Motor neuron (in vitro differentiated cells): ENCODE measurements around the gene FRK. TPM values are rescaled to one million over a fixed set of nuclear protein-coding genes. Genes with fewer than 3 reads are reported as not detected.
"Not testable (repeated sequence)": the region's sequence is repeated elsewhere in the genome, so short reads cannot be mapped to it uniquely, and the experiment has no call there.

Source experiments
- ATAC-seq, 8 experiments: fragments of 200-7000 bp; cut with Tn5 transposase; replicated peaks in 6 of 8; 2 replicates each; pipeline ENCODE4 v1.8.0; 2021; ENCODE audit warnings: mild to moderate bottlenecking in 8 of 8, moderate library complexity in 8 of 8
- H3K27ac ChIP-seq, 2 donors: fragments of 250-450 bp; sonication (Bioruptor Pico); 2 replicates each; pipeline ENCODE4 v1.9.0; 2021; ENCODE audit warnings: antibody characterized with exemption in 2 of 2, mild to moderate bottlenecking in 2 of 2, moderate library complexity in 1 of 2
- H3K4me1 ChIP-seq, 2 donors: fragments of 250-450 bp; sonication (Bioruptor Pico); replicated peaks in 1 of 2; 2 replicates each; pipeline ENCODE4 v1.6.1; 2021; ENCODE audit warnings: antibody characterized with exemption in 2 of 2, mild to moderate bottlenecking in 2 of 2, moderate library complexity in 1 of 2
- H3K4me3 ChIP-seq, 5 donors: fragments of 250-450 bp; sonication (Bioruptor Pico); 2 replicates each; pipeline ENCODE4 v1.9.0; 2021; ENCODE audit warnings: antibody characterized with exemption in 5 of 5, mild to moderate bottlenecking in 5 of 5, moderate library complexity in 4 of 5
- WGBS, 10 experiments: fragments of 450-650 bp; shearing (Covaris generic); methylation state at CpG; one replicate each; pipeline ENCODE4 v1.0.0; 2022; 5-methylcytosine and 5-hydroxymethylcytosine counted together
- in situ Hi-C, 9 experiments: fragments of 400-800 bp; cut with MboI; loops; one replicate each; pipeline ENCODE4 v1.15.0; 2021; ENCODE audit warnings: low sequenced_read_pairs in 9 of 9, low pct_unique_long_range_greater_than_20kb in 2 of 9; ENCODE audit not compliant: unreplicated experiment in 9 of 9
- total RNA-seq, 8 experiments: library from RNA; unstranded; fragments of 300-600 nt; gene quantifications; 2 replicates each; pipeline versions ENCODE4 v1.2.3 to v1.2.4, GENCODE V29; 2022

The FRK gene
- total RNA-seq, 8 experiments from 2014 or later, result 0.05 to 4.1 (median 0.24) TPM

DNA sequence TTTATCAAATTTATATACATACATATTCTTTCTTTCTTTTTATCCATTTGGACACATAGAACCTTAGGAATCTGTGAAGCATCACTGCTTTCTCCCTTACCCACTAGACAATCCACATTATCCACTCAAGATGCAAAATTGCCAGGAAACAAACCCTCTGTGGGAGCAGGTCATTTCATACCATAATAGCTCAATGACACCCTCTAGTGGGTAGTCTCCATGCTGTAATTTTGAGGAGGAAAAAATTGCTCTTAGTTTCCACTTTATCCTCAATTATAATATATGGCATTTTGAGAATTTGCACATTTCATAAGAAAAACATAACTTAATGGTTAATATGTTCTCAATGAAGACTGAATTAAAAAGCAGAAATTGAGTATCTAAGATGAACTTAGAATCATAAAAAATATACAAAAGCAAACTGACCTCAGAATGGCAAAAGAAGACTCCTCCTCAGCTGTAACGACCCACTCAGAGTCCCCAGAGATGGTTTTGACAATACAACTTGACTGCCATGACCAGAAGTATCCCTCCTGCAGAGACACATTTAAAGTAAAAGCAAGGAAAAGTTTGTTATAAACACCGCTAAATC, 164.1 kb downstream of the FRK start:
- peak; percentile 38 to 72 (median 62) for ATAC-seq
- WGBS, 10 experiments, result 44 to 86% (median 67%) methylated on average over 1 to 2 of the region's 2 CpGs
- in situ Hi-C loops, result loop anchor here in 1 of 9 experiments (25.0 kb wide), 1 partner anchor 1134 kb away; no protein-coding TSS in a partner anchor
- Histone ChIP-seq H3K4me3 (no peak overlapping the region), H3K27ac (no peak overlapping the region), H3K4me1 (peaks cover 0 to 3% of the 10 kb centered on the region in 2 donors)

DNA sequence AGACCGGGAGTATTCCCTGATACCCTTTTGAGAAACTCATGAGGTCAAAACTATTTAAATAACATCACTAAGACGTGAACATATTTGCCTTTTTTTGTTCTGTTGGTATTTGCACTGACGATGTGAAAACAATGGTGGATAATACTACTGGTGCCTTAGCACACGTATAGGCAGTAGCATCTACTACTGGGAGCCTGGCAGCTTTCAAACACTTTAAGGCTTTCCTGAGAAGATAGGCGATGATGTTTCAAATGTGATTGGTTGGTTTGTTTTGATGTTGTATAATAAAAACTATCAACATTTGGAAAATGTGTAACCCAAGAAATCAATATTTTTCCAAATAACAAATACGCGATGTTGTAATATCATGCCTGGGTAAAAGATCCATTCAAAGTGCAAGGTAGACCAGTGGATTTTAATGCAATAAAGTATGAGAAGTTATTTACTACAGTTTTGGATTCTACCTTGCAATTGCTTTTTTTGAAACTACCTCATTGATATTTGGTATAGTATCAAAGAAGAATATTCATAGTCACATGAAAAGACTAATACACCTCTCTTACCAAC, 166.2 kb downstream of the FRK start:
- no peak for ATAC-seq
- H3K4me3 ChIP-seq, result no peak overlapping the region
- in situ Hi-C loops, result loop anchor here in 1 of 9 experiments (25.0 kb wide), 1 partner anchor 1132 kb away; no protein-coding TSS in a partner anchor
- WGBS, 10 experiments, result 50 to 100% (median 80%) methylated on average over 1 to 7 of the region's 7 CpGs
- H3K4me1 ChIP-seq, result no peaks in the 10 kb centered on the region
- H3K27ac ChIP-seq, result no peak overlapping the region

DNA sequence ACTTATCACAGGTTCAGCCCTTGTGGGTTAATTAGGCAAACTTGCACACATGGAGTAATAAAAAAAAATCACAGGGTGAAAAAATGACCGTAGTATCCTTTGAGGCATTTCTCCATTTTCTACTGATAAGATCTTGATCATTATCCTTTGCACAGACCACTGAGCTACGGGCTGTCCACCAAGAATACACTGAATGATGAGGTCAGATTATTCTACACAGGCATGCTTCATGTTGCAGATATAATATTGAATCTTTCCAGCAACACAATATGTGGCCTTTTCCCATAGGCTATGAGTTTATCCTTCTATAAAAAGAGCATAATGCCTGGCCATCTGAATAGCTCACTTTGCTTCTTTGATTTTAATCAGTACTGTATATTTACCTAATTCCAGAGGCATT, 168.9 kb downstream of the FRK start:
- no peak overlapping the region for H3K4me3 ChIP-seq
- H3K27ac ChIP-seq, result no peak overlapping the region
- peaks cover 0 to 7% of the 10 kb centered on the region in 2 donors for H3K4me1 ChIP-seq
- peak in 4 of 8 experiments; percentile 19 to 76 (median 58) for ATAC-seq
- in situ Hi-C loops, result loop anchor here in 1 of 9 experiments (25.0 kb wide), 1 partner anchor 1129 kb away; no protein-coding TSS in a partner anchor
- WGBS, 10 experiments, result 38 to 95% (median 82%) methylated on average over 1 to 2 of the region's 2 CpGs; no CpG with 5 or more reads in 2 of the 10 experiments

DNA sequence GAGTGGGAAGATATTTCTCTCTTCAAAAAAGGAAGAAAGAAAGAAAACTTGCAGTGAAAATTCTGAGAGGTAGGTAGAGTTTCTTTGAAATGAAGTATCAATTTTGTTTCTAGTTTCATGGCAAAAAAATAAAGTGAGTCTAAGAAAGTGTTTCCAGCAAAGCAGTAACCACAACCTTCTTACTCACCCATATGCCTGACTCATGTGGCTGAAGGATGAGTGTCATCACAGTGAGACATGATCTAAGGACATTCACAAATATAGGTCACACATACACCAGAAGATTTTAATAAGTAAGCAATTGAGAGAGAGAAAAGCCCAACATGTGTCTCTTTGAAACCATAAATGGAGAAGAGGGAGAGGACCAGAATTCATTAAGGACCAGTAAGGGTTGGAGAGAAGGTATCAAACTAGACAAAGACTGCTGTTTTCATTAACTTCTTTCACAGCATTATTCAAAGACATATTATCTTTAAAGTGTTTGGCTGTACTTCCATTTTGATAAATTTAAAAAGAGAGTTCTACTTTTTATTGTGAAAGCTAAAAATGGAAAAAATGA, 169.5 kb downstream of the FRK start:
- in situ Hi-C loops, result loop anchor here in 1 of 9 experiments (25.0 kb wide), 1 partner anchor 1129 kb away; no protein-coding TSS in a partner anchor
- H3K27ac ChIP-seq, result no peak overlapping the region
- H3K4me3 ChIP-seq, result no peak overlapping the region
- H3K4me1 ChIP-seq, result peaks cover 0 to 7% of the 10 kb centered on the region in 2 donors
- ATAC-seq, result peak in 3 of 8 experiments; percentile 45 to 77 (median 65)

DNA sequence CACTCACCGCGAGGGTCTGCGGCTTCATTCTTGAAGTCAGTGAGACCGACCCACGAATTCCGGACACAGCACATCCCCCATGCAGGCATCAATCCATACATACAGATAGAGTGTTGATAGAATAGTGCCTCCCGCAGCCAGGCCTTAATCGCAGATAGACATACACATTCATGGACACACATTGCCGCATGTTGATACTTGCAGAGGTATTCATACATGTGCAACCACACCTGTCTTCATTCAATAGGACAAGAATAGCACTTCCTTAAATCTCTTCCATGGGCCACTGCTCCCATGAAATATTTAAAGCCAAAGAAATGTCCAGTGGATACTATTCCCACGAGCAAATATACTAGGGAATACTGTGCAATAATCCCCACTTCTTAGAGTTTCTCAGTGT, 170.5 kb downstream of the FRK start:
- no peak for ATAC-seq
- H3K4me3 ChIP-seq, result no peak overlapping the region
- H3K27ac ChIP-seq, result no peak overlapping the region
- in situ Hi-C loops, result loop anchor here in 1 of 9 experiments (25.0 kb wide), 1 partner anchor 1128 kb away; no protein-coding TSS in a partner anchor
- H3K4me1 ChIP-seq, result peaks cover 0 to 7% of the 10 kb centered on the region in 2 donors
- 50 to 100% (median 87%) methylated on average over 1 to 6 of the region's 10 CpGs; no CpG with 5 or more reads in 2 of the 10 experiments for WGBS, 10 experiments

DNA sequence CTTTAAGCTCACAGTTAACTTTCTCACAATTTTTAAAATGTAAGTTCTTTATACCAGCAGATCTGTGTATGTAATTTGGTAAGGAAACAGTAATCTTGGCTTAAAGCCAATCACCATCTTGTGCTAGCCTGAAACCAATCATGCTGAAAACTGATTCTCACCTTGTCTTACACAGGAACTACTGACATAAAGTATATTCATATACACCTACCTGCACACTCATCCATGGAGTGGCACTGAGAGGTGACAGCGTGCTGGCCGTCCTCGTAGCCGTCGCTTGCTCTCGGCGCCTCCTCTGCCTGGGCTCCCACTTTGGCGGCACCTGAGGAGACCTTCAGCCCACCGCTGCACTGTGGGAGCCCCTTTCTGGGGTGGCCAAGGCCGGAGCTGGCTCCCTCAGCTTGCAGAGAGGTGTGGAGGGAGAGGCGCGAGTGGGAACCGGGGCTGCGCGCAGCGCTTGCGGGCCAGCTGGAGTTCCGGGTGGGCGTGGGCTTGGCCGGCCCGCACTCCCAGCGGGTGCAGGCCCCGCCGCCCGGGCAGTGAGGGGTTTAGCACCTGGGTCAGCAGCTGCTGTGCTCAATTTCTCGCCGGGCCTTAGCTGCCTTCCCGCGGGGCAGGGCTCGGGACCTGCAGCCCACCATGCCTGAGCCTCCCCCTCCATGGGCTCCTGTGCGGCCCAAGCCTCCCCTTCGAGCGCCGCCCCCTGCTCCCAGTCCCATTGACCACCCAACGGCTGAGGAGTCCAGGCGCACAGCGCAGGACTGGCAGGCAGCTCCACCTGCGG, 171.8 kb downstream of the FRK start:
- H3K27ac ChIP-seq, ATAC-seq, H3K4me1 ChIP-seq, H3K4me3 ChIP-seq: not testable (repeated sequence)
- WGBS, 10 experiments, result 96 to 100% (median 100%) methylated on average over 1 to 10 of the region's 38 CpGs; no CpG with 5 or more reads in 5 of the 10 experiments
- in situ Hi-C loops, result loop anchor here in 1 of 9 experiments (25.0 kb wide), 1 partner anchor 1127 kb away; no protein-coding TSS in a partner anchor

DNA sequence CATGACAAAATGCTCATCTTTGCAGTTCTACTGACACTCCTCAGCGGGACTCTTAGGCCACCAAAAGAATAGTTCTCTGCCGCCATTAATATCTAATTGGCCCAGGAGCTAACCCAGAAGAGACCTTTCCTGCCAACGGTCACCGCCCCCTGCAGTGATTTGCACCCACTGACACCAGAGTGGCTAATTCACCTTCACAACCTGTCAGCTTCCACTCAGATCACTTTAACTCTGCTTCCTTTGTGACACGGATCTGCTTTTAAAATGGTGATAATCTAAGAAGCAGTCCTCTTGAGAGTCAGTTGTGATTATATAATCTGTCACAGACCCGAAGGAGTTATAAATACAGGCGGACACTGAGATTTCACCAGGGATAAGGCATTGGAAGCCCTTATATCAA, 172.8 kb downstream of the FRK start:
- WGBS, 10 experiments, result 70 to 98% (median 81%) methylated on average over 2 to 7 of the region's 7 CpGs; no CpG with 5 or more reads in 2 of the 10 experiments
- no peak for ATAC-seq
- Histone ChIP-seq H3K4me1 (peaks cover 0 to 7% of the 10 kb centered on the region in 2 donors), H3K27ac (no peak overlapping the region), H3K4me3 (no peak overlapping the region)
- in situ Hi-C loops, result loop anchor here in 1 of 9 experiments (25.0 kb wide), 1 partner anchor 1126 kb away; no protein-coding TSS in a partner anchor

DNA sequence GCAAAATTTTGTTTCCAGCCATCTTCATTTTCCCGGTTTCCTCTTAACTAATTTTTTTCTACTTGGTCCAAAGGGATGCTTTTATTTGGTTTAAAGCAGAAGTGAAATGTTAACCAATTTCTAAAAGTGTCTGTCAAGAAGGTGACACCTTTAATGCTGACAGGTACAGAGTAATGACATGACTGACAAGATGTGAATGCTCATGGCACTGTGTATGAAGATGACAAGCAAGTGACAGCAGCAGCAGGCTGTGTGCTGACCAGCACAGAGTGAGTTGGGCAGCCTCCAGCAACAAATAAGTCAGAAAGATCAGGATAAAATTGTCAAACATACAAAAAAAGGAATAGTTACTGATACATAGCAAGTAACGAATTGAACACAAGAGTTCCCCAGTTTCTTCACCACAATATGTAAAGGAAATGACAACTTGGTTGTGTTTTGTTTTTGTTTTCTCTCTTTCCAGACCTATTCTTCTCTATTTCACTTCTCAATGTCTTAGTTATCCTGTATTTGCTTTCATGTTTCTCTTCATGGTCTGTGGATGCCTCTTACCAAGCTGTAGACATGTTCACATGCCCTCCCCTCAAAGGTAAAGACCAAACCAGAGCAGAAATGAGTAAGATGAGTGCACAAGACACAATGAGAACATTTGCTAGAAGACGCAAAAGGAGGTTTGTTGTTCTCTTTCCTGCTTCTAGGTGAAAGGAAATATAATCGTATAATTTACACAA, 174.9 kb downstream of the FRK start:
- H3K4me3 ChIP-seq, result no peak overlapping the region
- in situ Hi-C loops, result loop anchor here in 1 of 9 experiments (25.0 kb wide), 1 partner anchor 1124 kb away; no protein-coding TSS in a partner anchor
- no peak overlapping the region for H3K27ac ChIP-seq
- no peak for ATAC-seq
- H3K4me1 ChIP-seq, result peaks cover 0 to 7% of the 10 kb centered on the region in 2 donors
- 4 to 90% (median 76%) methylated on average over 1 to 4 of the region's 4 CpGs for WGBS, 10 experiments

DNA sequence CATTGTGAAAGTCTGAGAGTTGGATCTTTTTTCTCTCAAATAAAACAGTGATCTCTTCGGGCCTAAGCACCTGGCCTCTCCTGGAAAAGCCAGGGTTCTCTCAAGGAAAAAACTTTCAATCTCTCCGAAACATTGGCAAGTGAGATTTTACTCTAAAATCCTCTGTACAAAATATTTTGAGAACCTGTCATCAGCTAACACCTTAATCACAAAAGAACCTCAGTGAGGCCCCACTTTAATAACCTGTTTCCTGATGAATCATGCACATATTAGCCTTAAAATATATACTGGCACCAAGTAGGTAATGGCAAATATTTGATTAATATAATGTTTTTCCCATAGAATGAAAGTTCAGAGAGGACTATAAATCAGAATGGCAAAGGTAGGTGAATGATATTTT, 177.9 kb downstream of the FRK start:
- no peaks in the 10 kb centered on the region for H3K4me1 ChIP-seq
- no peak overlapping the region for H3K4me3 ChIP-seq
- 44 to 100% (median 80%) methylated on average over 1 to 2 of the region's 2 CpGs; no CpG with 5 or more reads in 2 of the 10 experiments for WGBS, 10 experiments
- no peak overlapping the region for H3K27ac ChIP-seq
- in situ Hi-C loops, result loop anchor here in 1 of 9 experiments (25.0 kb wide), 1 partner anchor 1120 kb away; no protein-coding TSS in a partner anchor
- ATAC-seq, result no peak

DNA sequence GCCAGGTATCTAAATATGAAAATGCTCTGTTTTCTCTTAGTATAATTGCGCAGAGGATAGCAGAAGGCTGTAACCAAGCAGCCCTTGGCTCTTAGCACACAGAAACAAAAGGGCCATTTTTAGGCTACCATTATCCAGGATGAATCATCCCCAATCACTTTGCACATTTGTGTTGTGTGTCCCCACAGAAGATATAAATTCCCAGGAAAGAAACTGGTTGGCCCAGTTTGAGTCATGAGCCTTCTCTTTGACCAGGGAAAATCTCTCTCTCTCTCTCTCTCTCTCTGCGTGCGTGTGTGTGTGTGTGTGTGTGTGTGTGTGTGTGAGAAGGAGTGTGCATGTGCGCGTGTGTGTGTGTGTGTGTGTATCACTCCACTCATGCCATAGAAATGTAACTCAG, 178.5 kb downstream of the FRK start:
- H3K4me1 ChIP-seq, result peaks cover 0 to 6% of the 10 kb centered on the region in 2 donors
- ATAC-seq, result peak in 3 of 8 experiments; percentile 20 to 51 (median 44)
- no peak overlapping the region for H3K27ac ChIP-seq
- WGBS, 10 experiments, result 20 to 100% (median 80%) methylated on average over 1 to 5 of the region's 5 CpGs; no CpG with 5 or more reads in 2 of the 10 experiments
- in situ Hi-C loops, result loop anchor here in 1 of 9 experiments (25.0 kb wide), 1 partner anchor 1120 kb away; no protein-coding TSS in a partner anchor
- no peak overlapping the region for H3K4me3 ChIP-seq
